Caco-2 (cell line): ENCODE measurements around the gene AZU1. TPM values are rescaled to one million over a fixed set of nuclear protein-coding genes. Genes with fewer than 3 reads are reported as not detected.
"Not testable (repeated sequence)": the region's sequence is repeated elsewhere in the genome, so short reads cannot be mapped to it uniquely, and the experiment has no call there.

Experiments
- BruUV-seq: library from RNA; stranded (reverse); fragments of 400-500 nt; replicated peaks from 2 replicates; lab custom pipeline; 2021; lab: Mats Ljungman, UMichigan
- CTCF ChIA-PET: fragments of 300-600 bp; sonication (Branson Sonifier 250); formaldehyde crosslinking; loops from one replicate; lab custom pipeline; 2022; ENCODE audit warnings: antibody characterized with exemption; lab: Charles Lee
- POLR2A ChIA-PET: fragments of 300-600 bp; sonication (Branson Sonifier 250); formaldehyde crosslinking; loops from one replicate; lab custom pipeline; 2022; ENCODE audit warnings: antibody characterized with exemption; lab: Charles Lee
- DNase-seq, 2 experiments: peaks; one replicate each; pipeline versions ENCODE4 v3.0.0 to v3.0.0-alpha.2; 2020 to 2022
- H3K27me3 ChIP-seq: replicated peaks from 2 replicates; pipeline ENCODE4 v1.6.0; 2011; ENCODE audit warnings: low read length; ENCODE audit not compliant: control insufficient read depth, insufficient read depth
- H3K36me3 ChIP-seq: 2 replicates; pipeline ENCODE4 v1.5.1; 2011; ENCODE audit warnings: low read length; ENCODE audit not compliant: control insufficient read depth, insufficient read depth
- H3K4me1 ChIP-seq: fragments of 250-450 bp; sonication (Bioruptor Pico); 2 replicates; pipeline ENCODE4 v1.5.1; 2020; ENCODE audit warnings: mild to moderate bottlenecking
- H3K4me3 ChIP-seq: 2 replicates; pipeline ENCODE4 v1.5.1; 2011; ENCODE audit warnings: low read depth, mild to moderate bottlenecking, control low read depth, low read length
- H3K9me3 ChIP-seq: fragments of 250-450 bp; sonication (Bioruptor Pico); 2 replicates; pipeline ENCODE4 v1.5.1; 2020; ENCODE audit warnings: mild to moderate bottlenecking, moderate library complexity
- H3K27ac Mint-ChIP-seq: one replicate; pipeline ENCODE4 v1.8.0; 2022; ENCODE audit warnings: mixed read lengths; ENCODE audit not compliant: unreplicated experiment
- H3K27me3 Mint-ChIP-seq: one replicate; pipeline ENCODE4 v1.8.0; 2022; ENCODE audit warnings: mixed read lengths; ENCODE audit not compliant: insufficient read depth, unreplicated experiment
- H3K36me3 Mint-ChIP-seq: one replicate; pipeline ENCODE4 v1.8.0; 2022; ENCODE audit warnings: mild to moderate bottlenecking, mixed read lengths; ENCODE audit not compliant: insufficient read depth, unreplicated experiment
- H3K4me1 Mint-ChIP-seq: one replicate; pipeline ENCODE4 v1.8.0; 2022; ENCODE audit warnings: low read depth, mixed read lengths; ENCODE audit not compliant: unreplicated experiment
- H3K4me3 Mint-ChIP-seq: one replicate; pipeline ENCODE4 v1.8.0; 2022; ENCODE audit warnings: mild to moderate bottlenecking, moderate library complexity, mixed read lengths; ENCODE audit not compliant: unreplicated experiment
- H3K9me3 Mint-ChIP-seq: one replicate; pipeline ENCODE4 v1.8.0; 2022; ENCODE audit warnings: mixed read lengths; ENCODE audit not compliant: unreplicated experiment
- intact Hi-C: fragments of 100-400 bp; cut with micrococcal nuclease; formaldehyde crosslinking; loops from one replicate; pipeline ENCODE4 v1.10.0; 2022; ENCODE audit not compliant: unreplicated experiment
- total RNA-seq: library from RNA; stranded (reverse); gene quantifications from 2 replicates; pipeline ENCODE4 v1.2.3, GENCODE V29; 2022
- TF ChIP-seq, protein P1 (sequence below), 2 experiments: fragments of 200-600 bp in 1 of 2; IDR thresholded peaks; 1 replicate in 1 of 2; 2 replicates in 1 of 2; pipeline versions ENCODE4 v1.5.1 to v1.8.0; 2011 to 2022; ENCODE audit warnings: antibody characterized with exemption in 1 of 2, control low read depth in 1 of 2, inconsistent platforms in 1 of 2, low read depth in 1 of 2, low read length in 1 of 2, mild to moderate bottlenecking in 1 of 2, moderate library complexity in 1 of 2; ENCODE audit not compliant: insufficient read depth in 1 of 2, severe bottlenecking in 1 of 2, unreplicated experiment in 1 of 2

Gene AZU1
- total RNA-seq, 1 experiment from 2014 or later: not detected

- BruUV-seq: no TSS peak
- Histone ChIP-seq H3K36me3 (no peaks in the 10 kb centered on the region), H3K9me3 (no peaks in the 10 kb centered on the region), H3K4me1 (no peaks in the 10 kb centered on the region), H3K27me3 (no peaks in the 10 kb centered on the region), H3K4me3 (no peak overlapping the region)
- Mint-ChIP-seq H3K4me1 (no peaks in the 10 kb centered on the region), H3K36me3 (peaks cover 13% of the 10 kb centered on the region), H3K4me3 (no peak overlapping the region), H3K27ac (no peak overlapping the region), H3K27me3 (peaks cover 7% of the 10 kb centered on the region), H3K9me3 (peaks cover 8% of the 10 kb centered on the region)
- no peak for DNase-seq
- intact Hi-C loops: no loop called here
- TF ChIP-seq, protein P1, sequence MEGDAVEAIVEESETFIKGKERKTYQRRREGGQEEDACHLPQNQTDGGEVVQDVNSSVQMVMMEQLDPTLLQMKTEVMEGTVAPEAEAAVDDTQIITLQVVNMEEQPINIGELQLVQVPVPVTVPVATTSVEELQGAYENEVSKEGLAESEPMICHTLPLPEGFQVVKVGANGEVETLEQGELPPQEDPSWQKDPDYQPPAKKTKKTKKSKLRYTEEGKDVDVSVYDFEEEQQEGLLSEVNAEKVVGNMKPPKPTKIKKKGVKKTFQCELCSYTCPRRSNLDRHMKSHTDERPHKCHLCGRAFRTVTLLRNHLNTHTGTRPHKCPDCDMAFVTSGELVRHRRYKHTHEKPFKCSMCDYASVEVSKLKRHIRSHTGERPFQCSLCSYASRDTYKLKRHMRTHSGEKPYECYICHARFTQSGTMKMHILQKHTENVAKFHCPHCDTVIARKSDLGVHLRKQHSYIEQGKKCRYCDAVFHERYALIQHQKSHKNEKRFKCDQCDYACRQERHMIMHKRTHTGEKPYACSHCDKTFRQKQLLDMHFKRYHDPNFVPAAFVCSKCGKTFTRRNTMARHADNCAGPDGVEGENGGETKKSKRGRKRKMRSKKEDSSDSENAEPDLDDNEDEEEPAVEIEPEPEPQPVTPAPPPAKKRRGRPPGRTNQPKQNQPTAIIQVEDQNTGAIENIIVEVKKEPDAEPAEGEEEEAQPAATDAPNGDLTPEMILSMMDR (IDR thresholded peaks at IDR 0.05; ENCODE audit: insufficient read depth in 1 of 2, low read depth in 1 of 2, low read length in 1 of 2, severe bottlenecking in 1 of 2, unreplicated experiment in 1 of 2): no peak
- CTCF ChIA-PET: no interaction called here
- POLR2A ChIA-PET: no interaction called here
These were observed 18.3 kb downstream of the AZU1 start for GRCh38 chr19:845707-846521.

GRCh38 chr19:848386-848921, 20.8 kb downstream of the AZU1 start:
- no peaks in the 10 kb centered on the region for H3K27me3 ChIP-seq

GRCh38 chr19:849195-849594, 21.6 kb downstream of the AZU1 start:
- H3K36me3 Mint-ChIP-seq, H3K27me3 Mint-ChIP-seq, DNase-seq, POLR2A ChIA-PET, H3K27ac Mint-ChIP-seq, H3K4me3 ChIP-seq, H3K9me3 ChIP-seq, H3K4me1 Mint-ChIP-seq, H3K9me3 Mint-ChIP-seq, H3K4me1 ChIP-seq, H3K36me3 ChIP-seq, BruUV-seq, H3K27me3 ChIP-seq, H3K4me3 Mint-ChIP-seq, intact Hi-C loops: not testable (repeated sequence)
- CTCF ChIA-PET: interaction anchor here (1.1 kb wide), 1 partner anchor 11 kb away, joined by 3 read pairs; no protein-coding TSS in a partner anchor

More at GRCh38 chr19:848386-848921, 20.8 kb downstream of the AZU1 start:
- H3K4me1 Mint-ChIP-seq: no peaks in the 10 kb centered on the region
- Histone ChIP-seq H3K36me3 (no peaks in the 10 kb centered on the region), H3K9me3 (no peaks in the 10 kb centered on the region), H3K4me1 (no peaks in the 10 kb centered on the region), H3K4me3 (no peak overlapping the region)
- no peak for DNase-seq
- no peak overlapping the region for H3K4me3 Mint-ChIP-seq
- peaks cover 4% of the 10 kb centered on the region for H3K27me3 Mint-ChIP-seq
- intact Hi-C loops: no loop called here
- CTCF ChIA-PET: interaction anchor here (0.6 kb wide), 1 partner anchor 9 kb away, joined by 3 read pairs; no protein-coding TSS in a partner anchor
- POLR2A ChIA-PET: no interaction called here
- H3K27ac Mint-ChIP-seq: no peak overlapping the region
- peaks cover 1% of the 10 kb centered on the region for H3K36me3 Mint-ChIP-seq
- no peaks in the 10 kb centered on the region for H3K9me3 Mint-ChIP-seq
- no TSS peak for BruUV-seq
- TF ChIP-seq, protein P1 (IDR thresholded peaks at IDR 0.05; ENCODE audit: insufficient read depth in 1 of 2, low read depth in 1 of 2, low read length in 1 of 2, severe bottlenecking in 1 of 2, unreplicated experiment in 1 of 2): no peak
